NCI-H1417 (cell line): ENCODE measurements around the gene FOXJ3.

Source experiments
- DNase-seq, 3 experiments: peaks; one replicate each; lab custom pipeline; 2025; lab: John Stamatoyannopoulos, UW

FOXJ3 gene

DNA sequence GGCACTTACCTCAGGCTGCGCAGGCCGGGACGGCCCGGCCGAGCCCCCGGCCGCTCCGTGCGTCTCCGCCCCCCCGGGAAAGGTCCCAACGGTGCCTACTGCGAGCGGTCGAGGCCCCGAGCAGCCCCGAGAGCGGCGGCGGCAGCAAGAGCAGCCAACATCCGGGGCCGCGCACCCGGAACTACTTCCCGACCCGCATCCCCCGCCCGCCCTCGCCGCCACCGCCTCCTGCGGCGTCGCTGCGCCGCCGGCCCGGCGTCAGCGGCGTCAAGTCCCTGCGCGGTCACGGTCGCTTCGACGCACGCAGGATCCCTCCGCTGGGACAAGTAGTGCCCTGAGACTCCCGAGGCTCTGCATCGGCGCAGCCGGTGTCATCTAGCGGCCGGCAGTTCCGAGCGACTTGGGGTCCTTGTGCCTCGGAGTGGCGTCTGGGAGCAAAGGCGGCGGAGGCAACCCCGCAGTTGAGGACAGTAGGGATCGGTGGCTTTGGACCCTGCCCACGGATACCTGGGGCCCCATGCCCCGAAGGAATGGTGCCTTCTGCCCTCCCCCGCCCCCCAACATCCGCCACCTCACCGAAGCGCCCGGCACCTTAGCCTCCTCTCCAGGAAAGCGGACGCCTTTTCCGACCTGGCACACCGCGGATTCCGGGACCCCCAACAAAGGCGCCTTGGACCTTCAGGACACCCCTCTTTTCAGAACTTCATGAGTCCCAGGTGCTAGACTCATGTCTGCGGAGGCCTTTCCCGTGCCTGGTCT, at the start of gene FOXJ3:
Gene FOXJ3, minus strand, starts transcription at position 186 of the 759 bp plus-strand sequence. CDS start 24,142 bp downstream, outside the sequence.
- peak; percentile 93 to 95 (median 94) for DNase-seq

DNA sequence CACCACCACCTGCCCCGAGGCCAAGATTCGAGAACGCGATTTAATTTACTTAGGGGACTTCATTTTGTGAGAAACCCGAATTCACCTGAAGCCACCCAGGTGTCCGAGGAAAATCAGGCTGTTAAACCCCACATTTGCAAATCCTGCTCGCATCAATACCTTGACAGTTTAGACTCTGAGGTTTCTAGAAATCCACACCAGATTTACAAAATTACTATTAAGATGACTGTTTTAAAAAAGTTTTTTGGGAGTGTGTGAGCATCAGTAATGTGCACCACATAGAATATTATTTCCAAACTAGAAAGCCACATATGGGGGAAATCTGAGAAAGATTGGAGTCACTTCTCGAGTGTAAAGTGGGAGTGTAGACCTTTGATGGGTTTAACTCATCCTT, 46.2 kb upstream of the FOXJ3 start:
- no peak for DNase-seq

DNA sequence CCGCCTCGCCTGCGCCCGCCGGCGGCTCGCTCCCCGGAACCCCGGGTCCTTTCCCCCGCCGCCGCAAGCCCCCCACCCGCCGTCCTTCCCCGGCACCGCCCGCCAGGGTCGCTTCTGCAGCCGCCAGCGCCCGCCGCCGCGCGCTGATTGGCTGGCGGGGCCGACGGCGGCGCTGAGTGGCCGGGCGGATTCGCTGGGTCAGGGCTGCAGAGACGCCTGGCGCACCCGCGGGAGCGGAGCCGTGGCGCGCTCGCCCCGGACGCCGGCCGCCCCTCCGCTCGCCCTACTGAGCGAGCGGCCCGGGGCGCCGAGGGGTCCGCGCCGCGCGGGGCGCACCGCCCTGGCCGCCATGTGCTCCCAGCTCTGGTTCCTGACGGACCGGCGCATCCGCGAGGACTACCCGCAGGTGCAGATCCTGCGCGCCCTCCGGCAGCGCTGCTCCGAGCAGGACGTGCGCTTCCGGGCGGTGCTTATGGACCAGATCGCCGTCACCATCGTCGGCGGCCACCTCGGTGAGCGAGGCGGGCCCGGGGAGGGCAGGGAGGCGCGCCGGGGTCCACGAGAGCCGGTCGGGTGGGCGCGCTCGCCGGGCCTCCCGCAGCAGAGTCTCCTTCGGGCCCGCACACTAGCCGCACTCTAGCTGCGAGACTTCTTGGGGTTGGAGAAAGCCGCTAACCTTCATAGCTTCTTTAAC, 45.7 kb upstream of the FOXJ3 start, which contains the start of gene RIMKLA:
Gene RIMKLA, plus strand, starts transcription at position 207 of the 694 bp plus-strand sequence. Its CDS starts 143 bp downstream, at position 350.
- DNase-seq, result peak; percentile 87 to 92 (median 88)

DNA sequence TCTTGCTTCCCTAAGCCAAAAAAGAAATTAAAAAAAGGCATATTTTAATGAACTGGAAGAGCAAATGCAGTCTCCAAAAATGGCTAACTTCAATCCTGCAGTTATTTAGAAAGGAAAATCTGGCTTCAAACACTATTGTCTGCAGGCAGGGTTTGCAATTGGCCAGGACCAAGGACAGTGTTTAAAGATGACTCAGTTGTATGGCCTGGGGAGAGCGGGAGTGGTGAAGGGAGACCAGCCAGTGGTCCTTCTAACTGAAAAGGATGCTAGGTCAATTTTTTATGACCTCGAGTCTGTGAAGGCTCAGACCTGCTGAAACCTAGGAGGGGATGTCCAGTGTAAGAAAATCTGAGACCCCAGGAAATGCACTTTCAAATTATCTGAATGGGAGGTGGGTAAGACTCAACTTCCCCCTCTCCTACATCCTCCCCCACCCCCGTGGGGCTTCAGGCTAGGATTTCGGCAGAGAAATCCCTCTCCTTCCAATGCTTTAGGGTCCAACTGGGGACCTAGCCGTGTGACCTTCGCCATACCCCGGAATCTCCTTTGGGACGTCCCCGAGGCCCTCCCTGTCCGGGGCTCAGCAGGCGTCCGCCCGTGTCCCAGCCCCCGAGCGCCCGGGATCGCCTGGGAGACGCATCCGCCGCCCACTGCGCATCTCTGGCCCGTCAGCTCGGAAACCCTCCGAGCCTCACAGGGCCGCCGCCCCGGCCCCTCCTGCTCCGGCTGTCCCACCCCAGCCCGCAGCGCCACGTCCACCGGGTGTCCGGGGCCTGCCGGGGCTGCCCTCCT, 45.0 kb upstream of the FOXJ3 start:
- DNase-seq, result peak; percentile 61 to 92 (median 86)

DNA sequence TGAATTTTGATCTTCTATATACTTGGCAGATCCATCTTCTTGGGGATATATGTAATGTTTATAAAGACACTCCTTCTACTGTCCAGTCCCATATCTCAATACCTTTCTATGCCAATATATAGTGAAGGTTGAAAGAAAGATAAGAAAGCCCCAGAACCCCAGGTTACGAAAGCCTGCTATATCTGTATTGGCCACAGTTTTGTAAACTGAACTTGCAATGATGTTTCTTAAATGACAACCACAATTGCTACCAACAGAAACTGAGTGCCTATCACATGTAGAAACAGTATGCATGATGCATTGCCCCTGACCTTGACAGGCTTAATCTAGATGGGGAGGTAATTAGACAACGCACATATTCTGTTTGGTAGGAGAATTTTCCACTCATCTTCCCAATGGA, 37.8 kb upstream of the FOXJ3 start:
- DNase-seq, result no peak

DNA sequence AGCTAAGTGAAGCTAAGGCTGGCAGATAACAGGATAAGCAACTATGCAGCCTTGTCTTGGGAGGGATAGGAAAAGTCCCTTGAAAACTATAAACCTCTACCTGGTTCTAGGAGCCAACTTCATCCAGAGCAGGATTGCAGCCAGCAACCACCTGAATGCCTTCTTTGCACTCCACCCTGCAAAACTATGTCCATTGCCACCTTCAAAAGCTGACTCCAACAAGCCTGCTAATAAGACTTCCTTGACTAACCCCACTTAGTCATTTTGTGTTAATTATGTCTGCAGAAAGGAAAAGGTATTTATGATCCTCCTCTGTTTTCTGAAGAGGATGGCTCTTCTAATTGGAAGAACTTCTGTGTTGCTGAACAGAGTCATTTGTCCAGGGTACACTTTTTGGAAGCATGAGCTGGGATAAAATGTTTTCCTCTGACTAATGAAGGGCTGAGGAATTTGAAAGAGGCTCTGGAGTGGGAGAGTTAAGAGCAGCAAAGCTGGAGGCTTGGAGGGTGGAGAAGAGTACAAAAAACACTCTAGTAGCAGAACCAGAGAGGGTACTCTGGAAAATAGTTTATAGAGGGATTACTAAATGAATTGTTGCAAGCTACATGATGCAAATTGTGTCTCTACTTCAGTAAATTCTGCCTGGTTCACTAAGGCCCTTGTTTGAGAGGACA, 36.0 kb upstream of the FOXJ3 start:
- DNase-seq, result no peak

DNA sequence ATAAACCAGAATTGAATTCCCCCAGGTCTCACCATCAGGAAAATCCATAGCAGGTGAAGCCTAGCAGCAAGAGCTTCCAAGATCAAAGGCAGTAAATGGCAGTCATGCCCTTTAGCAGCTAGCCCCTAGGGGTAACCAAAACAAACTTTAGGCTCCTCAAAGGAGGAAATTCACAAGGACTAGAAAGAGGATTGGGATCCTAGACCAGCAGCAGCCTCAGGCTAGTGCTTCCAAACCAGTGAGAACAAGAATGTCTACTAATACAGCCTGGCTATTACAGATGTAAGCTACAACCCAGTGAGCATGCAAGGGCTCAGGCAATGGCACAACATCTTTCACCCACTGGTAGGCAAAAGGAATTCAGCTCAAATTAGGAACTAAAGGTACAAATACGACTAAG, 34.4 kb upstream of the FOXJ3 start:
- DNase-seq, result peak in 1 of 3 experiments; percentile 14

DNA sequence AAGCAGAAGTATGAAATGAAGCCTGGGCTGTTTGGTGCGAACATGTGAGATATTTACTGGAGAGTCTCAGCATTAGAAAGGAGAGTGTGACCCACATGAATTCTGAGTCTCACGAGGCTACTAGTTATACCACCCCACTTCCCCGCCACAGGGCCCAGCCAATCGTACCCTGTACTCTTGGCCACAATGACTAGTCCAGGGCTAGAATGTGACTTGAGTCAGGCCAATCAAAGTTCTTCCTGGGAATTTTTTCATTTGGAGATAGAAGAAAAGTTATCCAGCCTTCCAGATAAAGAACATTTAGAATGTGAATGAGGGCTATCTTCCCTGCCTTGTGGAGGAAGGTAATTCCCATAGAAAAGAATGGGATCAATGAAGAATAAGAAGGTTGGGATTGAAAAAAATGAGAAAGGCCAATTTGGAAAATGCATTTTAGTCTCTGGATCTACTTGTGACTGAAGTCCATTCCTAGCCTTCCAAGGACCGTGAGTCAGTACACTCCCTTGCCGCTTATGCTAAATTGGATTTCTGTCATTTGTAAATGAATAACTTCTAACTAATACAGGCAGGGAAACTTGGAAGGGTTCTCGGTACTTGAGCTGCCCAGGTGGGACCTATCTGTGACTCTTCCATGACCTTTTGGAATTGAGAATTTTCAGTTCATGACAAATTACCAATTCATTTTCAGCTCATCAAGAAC, 33.2 kb upstream of the FOXJ3 start:
- no peak for DNase-seq

DNA sequence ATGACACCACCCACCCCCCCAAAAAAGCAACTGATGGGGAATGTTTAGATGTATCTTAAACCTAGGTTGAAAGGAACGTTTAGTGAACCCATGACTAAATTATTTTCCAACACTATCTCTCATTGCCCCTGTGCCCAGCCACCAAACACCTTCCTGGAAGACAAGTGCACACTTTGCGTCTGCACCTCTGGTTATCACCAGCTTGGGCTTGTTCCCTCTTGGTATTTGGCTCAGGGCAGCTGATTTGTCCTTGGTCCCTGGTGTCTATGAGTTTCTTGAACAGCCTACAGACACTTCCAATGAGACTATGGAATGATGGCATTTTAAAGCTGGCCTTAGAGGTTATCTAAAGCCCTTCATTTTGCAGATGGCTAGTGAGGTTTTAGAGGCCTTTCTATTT, 30.1 kb upstream of the FOXJ3 start:
- no peak for DNase-seq

DNA sequence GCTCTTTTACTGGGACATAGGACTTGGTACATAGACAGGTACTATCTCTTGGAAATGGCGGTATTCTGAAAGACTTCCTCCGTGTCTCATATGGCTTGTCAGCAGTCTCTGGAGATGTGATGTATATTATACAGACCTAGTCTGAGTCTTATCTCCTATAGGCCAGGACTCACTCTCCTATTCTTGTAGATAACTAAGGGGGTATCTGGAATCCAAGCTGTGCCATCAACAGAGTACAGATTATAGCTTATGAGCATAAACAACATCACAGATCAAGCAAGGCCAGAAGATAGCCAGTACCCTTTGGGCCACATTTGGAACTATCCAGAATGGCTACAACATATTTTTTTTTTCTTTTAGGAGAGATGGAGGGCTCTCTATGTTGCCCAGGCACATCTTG, 29.5 kb upstream of the FOXJ3 start:
- DNase-seq, result no peak

DNA sequence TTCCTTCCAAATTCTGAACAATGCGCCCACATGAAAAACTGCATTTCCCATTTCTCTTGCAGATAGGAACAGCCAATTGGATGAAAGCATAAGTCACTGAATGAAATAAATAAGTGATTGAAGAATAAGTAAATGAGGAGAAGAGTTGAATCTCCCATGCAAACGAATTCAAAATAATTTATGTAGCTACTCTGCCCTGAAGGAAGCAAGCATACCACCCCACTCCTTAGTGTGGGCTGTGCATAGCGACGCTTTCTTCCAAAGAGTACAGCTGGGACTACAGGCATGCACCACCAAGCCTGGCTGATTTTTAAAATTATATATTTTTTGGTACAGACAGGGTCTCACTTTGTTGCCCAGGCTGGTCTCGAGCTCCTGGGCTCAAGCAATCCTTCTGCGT, 29.1 kb upstream of the FOXJ3 start:
- no peak for DNase-seq

DNA sequence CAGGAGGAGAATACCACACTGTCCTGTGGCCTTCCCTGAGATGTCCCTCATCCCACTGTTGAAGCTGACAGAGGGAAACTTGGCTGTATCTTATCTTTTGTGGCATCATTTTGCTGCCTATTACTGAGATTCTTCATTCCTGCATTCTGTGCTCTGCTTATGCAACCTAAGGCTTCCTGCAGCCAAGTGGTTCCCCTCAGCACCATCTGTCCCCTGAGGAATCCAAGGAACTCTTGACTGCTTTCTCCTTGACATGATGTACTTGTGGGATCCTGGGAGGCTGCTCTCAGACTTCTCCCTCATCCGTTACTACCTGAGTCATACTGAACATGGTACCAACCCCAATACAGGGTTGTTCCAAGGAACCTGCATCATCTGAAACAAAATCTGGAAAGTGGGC, 24.4 kb upstream of the FOXJ3 start:
- no peak for DNase-seq

DNA sequence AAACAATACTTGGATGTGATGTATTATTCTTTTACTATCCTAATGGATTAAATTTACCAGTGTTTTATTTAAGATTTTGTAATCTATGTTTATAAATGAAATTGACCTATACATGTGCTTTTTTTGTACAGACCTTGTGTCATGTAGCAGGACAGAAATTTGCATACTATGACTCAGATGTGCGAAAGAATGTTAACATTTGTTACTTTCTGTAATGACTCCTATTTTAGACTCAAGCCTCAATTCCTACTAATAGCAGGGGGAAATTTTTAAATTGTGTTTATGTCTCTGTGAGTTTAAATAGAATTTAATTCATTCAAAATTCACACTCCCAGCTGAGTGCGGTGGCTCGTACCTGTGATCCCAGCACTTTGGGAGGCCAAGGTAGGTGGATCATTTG, 23.8 kb upstream of the FOXJ3 start:
- no peak for DNase-seq

DNA sequence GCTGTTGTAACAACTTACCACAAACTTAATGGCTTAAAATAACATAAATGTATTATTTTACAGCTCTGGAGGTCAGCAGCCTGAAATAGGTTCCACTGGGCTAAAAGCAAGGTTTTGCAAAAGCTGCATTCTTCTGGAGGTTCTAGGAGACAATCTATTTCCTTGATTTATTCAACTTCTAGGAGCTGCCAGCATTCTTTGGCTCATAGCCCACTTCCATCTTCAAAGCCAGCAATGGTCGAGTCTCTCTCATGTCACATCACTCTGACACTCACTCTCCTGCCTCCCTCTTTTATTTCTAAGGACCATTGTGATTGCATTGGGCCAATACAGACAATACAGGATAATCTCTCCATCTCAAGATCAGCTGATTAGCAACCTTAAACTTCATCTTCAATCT, 15.1 kb upstream of the FOXJ3 start:
- DNase-seq, result no peak

DNA sequence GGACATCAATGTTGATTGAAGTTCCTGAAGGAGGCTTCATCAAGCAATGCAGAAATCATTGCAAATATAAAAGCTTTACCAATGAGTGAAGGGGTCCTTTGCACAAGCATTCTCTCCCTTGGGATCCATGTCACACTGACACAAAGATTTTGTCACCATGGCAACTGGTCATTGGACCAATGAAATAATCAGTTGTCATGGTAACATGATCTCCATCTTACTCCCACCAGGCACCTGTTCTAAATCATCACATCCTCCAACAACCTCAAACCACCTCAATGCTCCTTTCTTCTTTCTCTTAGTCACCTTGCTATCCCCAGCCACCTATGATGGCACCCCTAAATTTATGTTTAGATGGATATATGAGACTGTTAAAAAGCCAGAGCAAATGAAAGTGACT, 13.5 kb upstream of the FOXJ3 start:
- peak; percentile 11 to 64 (median 47) for DNase-seq

DNA sequence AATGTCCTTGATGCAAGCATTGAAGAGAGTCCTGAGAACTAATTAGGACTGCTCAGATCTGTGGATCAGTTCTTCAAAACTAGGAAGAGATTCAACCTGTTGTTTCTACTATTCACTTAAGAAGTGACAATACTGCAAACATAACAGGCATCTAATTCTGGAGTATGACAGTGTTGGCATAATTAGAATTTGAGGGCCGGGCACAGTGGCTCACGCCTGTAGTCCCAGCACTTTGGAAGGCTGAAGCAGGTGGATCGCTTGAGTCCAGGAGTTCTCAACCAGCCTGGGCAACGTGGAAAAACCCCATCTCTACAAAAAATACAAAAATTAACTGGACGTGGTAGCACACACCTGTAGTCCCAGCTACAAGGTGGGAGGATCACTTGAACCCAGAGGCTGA, 8.0 kb upstream of the FOXJ3 start:
- no peak for DNase-seq

DNA sequence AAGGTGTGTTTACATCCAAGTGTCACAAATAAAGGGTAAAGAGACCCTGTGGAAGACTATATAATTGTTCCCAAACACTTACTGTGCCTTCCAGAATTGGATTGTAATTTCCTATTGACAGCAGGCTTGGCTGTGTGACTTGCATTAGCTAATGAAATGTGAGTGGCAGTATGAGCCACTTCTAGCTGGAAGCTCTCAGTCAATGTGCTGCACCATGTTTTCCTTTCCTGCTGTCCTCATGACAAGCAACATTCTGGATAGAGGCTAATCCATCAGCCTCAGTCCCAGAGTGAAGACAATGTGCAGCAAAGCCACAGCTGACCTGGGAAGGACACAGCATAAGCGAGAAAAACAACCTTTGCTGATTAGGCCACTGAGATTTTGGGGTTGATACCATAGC, 5.9 kb upstream of the FOXJ3 start:
- peak; percentile 75 to 93 (median 78) for DNase-seq

DNA sequence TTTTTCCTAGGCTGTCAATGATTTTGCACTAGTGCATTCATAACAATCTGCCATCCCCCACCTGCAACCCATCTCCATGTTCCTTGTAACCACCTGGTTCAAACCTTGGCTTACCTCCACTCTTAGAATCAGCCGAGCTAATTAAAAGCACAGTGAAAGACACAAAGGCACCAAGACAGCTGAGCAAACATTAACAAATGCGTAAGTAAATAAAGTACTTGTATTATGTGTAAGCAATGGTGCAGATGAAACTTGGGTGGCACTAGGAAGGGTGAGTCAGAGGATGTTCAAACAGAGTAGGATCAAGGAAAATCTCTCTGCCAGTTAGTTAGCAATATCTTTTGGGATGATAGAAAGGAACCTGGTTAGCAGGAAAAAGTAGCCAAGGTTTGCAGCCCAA, 5.1 kb upstream of the FOXJ3 start:
- DNase-seq, result peak; percentile 88 to 100 (median 97)

DNA sequence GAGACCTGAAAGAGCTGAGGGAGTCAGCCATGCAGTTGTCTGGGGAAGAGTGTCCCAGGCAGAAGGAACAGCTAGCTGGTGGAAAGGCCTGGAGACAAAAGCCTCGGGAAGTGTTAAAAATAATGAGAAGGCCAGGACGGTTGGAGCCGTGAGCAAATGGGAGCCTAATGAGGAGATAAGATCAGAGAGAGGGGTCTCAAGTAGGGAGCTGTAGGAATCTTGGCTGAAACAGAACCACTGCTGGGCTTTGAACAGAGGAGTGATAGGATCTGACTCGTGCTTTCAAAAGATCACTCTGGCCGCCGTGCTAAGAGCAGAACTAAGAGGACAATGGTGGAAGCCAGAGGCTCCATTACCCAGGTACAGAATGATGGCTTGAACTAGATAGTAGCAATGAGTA, 1.9 kb upstream of the FOXJ3 start:
- no peak for DNase-seq

DNA sequence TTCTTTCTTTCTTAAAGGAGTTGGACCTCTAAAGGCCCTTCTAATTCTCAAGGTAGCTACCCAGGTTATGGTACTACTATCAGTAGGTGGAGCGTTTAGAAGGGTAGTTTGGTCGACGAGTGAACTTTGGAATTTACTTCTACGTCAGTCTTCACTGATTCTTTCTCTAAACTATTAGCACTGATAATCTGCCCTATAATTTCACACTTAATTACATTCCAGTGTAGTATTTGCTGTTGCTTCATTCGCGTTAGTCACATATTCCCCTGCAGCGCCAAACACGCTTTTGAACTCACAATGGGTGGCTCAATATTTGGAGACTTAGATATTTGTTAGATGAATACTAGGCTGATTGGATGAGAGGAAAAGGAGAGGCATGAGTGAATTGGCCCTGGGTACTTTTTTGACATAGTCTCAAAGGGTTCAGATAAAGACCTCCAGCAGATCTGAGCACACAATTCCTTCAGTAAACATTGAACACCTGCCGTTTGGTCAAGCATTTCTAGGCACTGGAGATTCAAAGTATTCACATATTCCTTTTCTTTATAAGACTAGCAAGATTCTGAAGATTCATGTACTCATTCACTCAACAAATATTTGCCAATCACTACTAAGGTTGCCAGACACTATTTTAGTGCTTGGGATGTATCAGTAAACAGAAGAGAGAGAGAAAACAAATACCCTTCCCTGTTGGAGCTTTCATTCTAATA, 929 bp upstream of the FOXJ3 start:
- peak; percentile 54 to 95 (median 76) for DNase-seq
